Keratinocyte (primary cell): ENCODE data around the gene SSMEM1. TPM values are rescaled to one million over a fixed set of nuclear protein-coding genes. Genes with fewer than 3 reads are reported as not detected.

Experiments
- DNase-seq: peaks from one replicate; pipeline ENCODE4 v3.0.0-alpha.2; 2011; ENCODE audit warnings: low read depth, missing footprints, low spot score
- FAIRE-seq: peaks from 2 replicates; lab custom pipeline; 2011; peaks lifted over from hg19 to GRCh38; lab: Jason Lieb, UNC
- H2AFZ ChIP-seq: 2 replicates; pipeline ENCODE4 v1.6.0; 2012; ENCODE audit warnings: low read length, control low read depth, inconsistent platforms; ENCODE audit not compliant: control insufficient read depth
- H3K27ac ChIP-seq: 2 replicates; pipeline ENCODE4 v1.5.1; 2011; ENCODE audit warnings: low read length; ENCODE audit not compliant: control insufficient read depth, insufficient read depth
- H3K27me3 ChIP-seq: 3 replicates; pipeline ENCODE4 v1.6.0; 2011; ENCODE audit warnings: low read length; ENCODE audit not compliant: control insufficient read depth, insufficient read depth; ENCODE audit errors: extremely low read depth
- H3K36me3 ChIP-seq, 2 experiments: 2 replicates in 1 of 2; 3 replicates in 1 of 2; pipeline ENCODE4 v1.5.1; 2011; ENCODE audit warnings: low read length in 2 of 2, mild to moderate bottlenecking in 1 of 2; ENCODE audit not compliant: control insufficient read depth in 2 of 2, insufficient read depth in 2 of 2; ENCODE audit errors: extremely low read depth in 1 of 2
- H3K4me1 ChIP-seq: 3 replicates; pipeline ENCODE4 v1.5.1; 2011; ENCODE audit warnings: low read length; ENCODE audit not compliant: control insufficient read depth, insufficient read depth; ENCODE audit errors: extremely low read depth
- H3K4me2 ChIP-seq: 3 replicates; pipeline ENCODE4 v1.6.0; 2011; ENCODE audit warnings: low read depth, low read length; ENCODE audit not compliant: control insufficient read depth, insufficient read depth; ENCODE audit errors: extremely low read depth
- H3K4me3 ChIP-seq, 3 experiments: fragments of 200-600 bp in 1 of 3; sonication (generic) in 1 of 3; 2 replicates in 2 of 3; 3 replicates in 1 of 3; pipeline ENCODE4 v1.5.1; 2011 to 2016; ENCODE audit warnings: low read length in 3 of 3, mild to moderate bottlenecking in 3 of 3, control low read depth in 2 of 3, inconsistent platforms in 1 of 3, low read depth in 1 of 3, mixed read lengths in 1 of 3, mixed run types in 1 of 3, moderate library complexity in 1 of 3; ENCODE audit not compliant: control insufficient read depth in 2 of 3, insufficient read depth in 2 of 3; ENCODE audit errors: extremely low read depth in 1 of 3
- H3K79me2 ChIP-seq: 2 replicates; pipeline ENCODE4 v1.6.0; 2012; ENCODE audit warnings: low read length; ENCODE audit not compliant: control insufficient read depth, insufficient read depth
- H3K9ac ChIP-seq: 3 replicates; pipeline ENCODE4 v1.6.0; 2011; ENCODE audit warnings: low read length; ENCODE audit not compliant: control insufficient read depth, insufficient read depth; ENCODE audit errors: extremely low read depth
- H3K9me1 ChIP-seq: 3 replicates; pipeline ENCODE4 v1.6.0; 2011; ENCODE audit warnings: low read length; ENCODE audit not compliant: control insufficient read depth, insufficient read depth; ENCODE audit errors: extremely low read depth
- H3K9me3 ChIP-seq: 2 replicates; pipeline ENCODE4 v1.5.1; 2012; ENCODE audit warnings: low read depth, low read length; ENCODE audit not compliant: control insufficient read depth
- H4K20me1 ChIP-seq: 3 replicates; pipeline ENCODE4 v1.6.0; 2011; ENCODE audit warnings: low read length; ENCODE audit not compliant: control insufficient read depth, insufficient read depth; ENCODE audit errors: extremely low read depth
- CTCF ChIP-seq, 3 experiments: IDR thresholded peaks in 1 of 3; conservative IDR thresholded peaks in 1 of 3; optimal IDR thresholded peaks in 1 of 3; 2 replicates in 2 of 3; 3 replicates in 1 of 3; pipeline versions ENCODE3 to v1.5.1; 2011; ENCODE audit warnings: low read length in 3 of 3, mild to moderate bottlenecking in 3 of 3, moderate library complexity in 2 of 3, control low read depth in 1 of 3, inconsistent platforms in 1 of 3; ENCODE audit not compliant: insufficient read depth in 2 of 3; ENCODE audit errors: extremely low read depth in 1 of 3
- EZH2 ChIP-seq: IDR thresholded peaks from one replicate; pipeline ENCODE4 v1.6.1; 2012; ENCODE audit warnings: inconsistent platforms, mild to moderate bottlenecking, low read length, moderate library complexity
- dilution Hi-C: fragments of 300-500 bp; cut with MboI; formaldehyde crosslinking; loops from one replicate; pipeline ENCODE4 v1.7.0; 2020; ENCODE audit warnings: low sequenced_read_pairs; ENCODE audit not compliant: extremely low pct_ligation_motif_present
- polyA plus RNA-seq, 5 experiments: library from polyadenylated mRNA; depleted of rRNA in 3 of 5; stranded (reverse) in 3 of 5; stranded (forward) in 1 of 5; unstranded in 1 of 5; fragments of >200 nt; gene quantifications; 1 replicate in 1 of 5; 2 replicates in 3 of 5; 3 replicates in 1 of 5; pipeline versions ENCODE4 v1.2.1 to v1.2.3, GENCODE V29; 2011 to 2012; ENCODE audit warnings: missing spikeins in 2 of 5, low read depth in 1 of 5, low replicate concordance in 1 of 5

SSMEM1 gene
- polyA plus RNA-seq, 1 donor (not counting 4 experiments of a cell fraction or from before 2014, with no cell fraction given), result not detected

- no peak overlapping the region for H3K9ac ChIP-seq
- H3K36me3 ChIP-seq, result no peaks in the 10 kb centered on the region
- no peaks in the 10 kb centered on the region for H3K79me2 ChIP-seq
- no peaks in the 10 kb centered on the region for H3K27me3 ChIP-seq
- H3K27ac ChIP-seq, result no peak overlapping the region
- H2AFZ ChIP-seq, result no peak overlapping the region
- no peak for FAIRE-seq
- H3K4me2 ChIP-seq, result no peak overlapping the region
- H3K4me1 ChIP-seq, result no peaks in the 10 kb centered on the region
- no peaks in the 10 kb centered on the region for H3K9me1 ChIP-seq
- H4K20me1 ChIP-seq, result no peaks in the 10 kb centered on the region
- dilution Hi-C loops, result no loop called here
- H3K4me3 ChIP-seq, result no peak overlapping the region
- DNase-seq, result no peak
- no peak for TF ChIP-seq EZH2
- no peak for TF ChIP-seq CTCF (optimal IDR thresholded peaks at IDR 0.05 in 1 of 3, IDR thresholded peaks at IDR 0.05 in 1 of 3, conservative IDR thresholded peaks at IDR 0.05 in 1 of 3; ENCODE audit: extremely low read depth in 1 of 3, insufficient read depth in 2 of 3, low read length in 3 of 3)
- H3K9me3 ChIP-seq, result no peaks in the 10 kb centered on the region
Measured at GRCh38 chr7:130216025-130216424, 8.4 kb downstream of the SSMEM1 start.

- no peak for FAIRE-seq
- H3K27me3 ChIP-seq, result no peaks in the 10 kb centered on the region
- H3K36me3 ChIP-seq, result no peaks in the 10 kb centered on the region
- no peaks in the 10 kb centered on the region for H3K4me1 ChIP-seq
- no peak overlapping the region for H2AFZ ChIP-seq
- H3K79me2 ChIP-seq, result no peaks in the 10 kb centered on the region
- TF ChIP-seq CTCF (optimal IDR thresholded peaks at IDR 0.05 in 1 of 3, IDR thresholded peaks at IDR 0.05 in 1 of 3, conservative IDR thresholded peaks at IDR 0.05 in 1 of 3; ENCODE audit: extremely low read depth in 1 of 3, insufficient read depth in 2 of 3, low read length in 3 of 3), result no peak
- TF ChIP-seq EZH2, result no peak
- H3K27ac ChIP-seq, result no peak overlapping the region
- H3K4me3 ChIP-seq, result no peak overlapping the region
- no peaks in the 10 kb centered on the region for H4K20me1 ChIP-seq
- dilution Hi-C loops, result no loop called here
- H3K9me1 ChIP-seq, result no peaks in the 10 kb centered on the region
- no peak overlapping the region for H3K4me2 ChIP-seq
- no peak for DNase-seq
- no peaks in the 10 kb centered on the region for H3K9me3 ChIP-seq
- no peak overlapping the region for H3K9ac ChIP-seq
Measured at GRCh38 chr7:130216750-130217149, 9.1 kb downstream of the SSMEM1 start.
